K562 (cell line): ENCODE measurements around the gene HSPB7. TPM values are rescaled to one million over a fixed set of nuclear protein-coding genes. Genes with fewer than 3 reads are reported as not detected.

Experiments
- ARHGAP35 ChIP-seq: fragments of 450-650 bp; IDR thresholded peaks from 2 replicates; pipeline ENCODE4 v1.6.1; 2018; ENCODE audit not compliant: partially characterized antibody
- ATF7 ChIP-seq: fragments of 450-650 bp; IDR thresholded peaks from 2 replicates; pipeline ENCODE4 v1.7.1; 2014; ENCODE audit warnings: mild to moderate bottlenecking, moderate library complexity
- CBX1 ChIP-seq: sonication (generic); IDR thresholded peaks from 2 replicates; pipeline ENCODE4 v1.6.1; 2016; ENCODE audit warnings: antibody characterized with exemption, low read depth, mild to moderate bottlenecking
- CBX3 ChIP-seq, 2 experiments: IDR thresholded peaks; 1 replicate in 1 of 2; 2 replicates in 1 of 2; pipeline ENCODE4 v1.6.1; 2012; ENCODE audit warnings: inconsistent platforms in 2 of 2, low read length in 2 of 2, borderline replicate concordance in 1 of 2, control low read depth in 1 of 2
- E2F3 ChIP-seq: fragments of 250-450 bp; sonication (Bioruptor Pico); IDR thresholded peaks from 2 replicates; pipeline ENCODE4 v1.4.0; 2020; ENCODE audit warnings: mild to moderate bottlenecking
- ELF1 ChIP-seq: fragments of 200-800 bp; sonication (Bioruptor generic); IDR thresholded peaks from 2 replicates; pipeline ENCODE4 v1.6.1; 2016; ENCODE audit warnings: missing genetic modification characterization, missing compliant biosample characterization
- ETV6 ChIP-seq, 3 experiments: fragments of 150-350 bp in 1 of 3; sonication (generic) in 1 of 3; formaldehyde crosslinking in 1 of 3; IDR thresholded peaks; 2 replicates each; pipeline versions ENCODE4 v1.6.1 to v1.8.0; 2014 to 2022; ENCODE audit warnings: borderline replicate concordance in 2 of 3, low read depth in 2 of 3, antibody characterized with exemption in 1 of 3, low read length in 1 of 3, mild to moderate bottlenecking in 1 of 3, missing genetic modification reagents in 1 of 3
- FOXJ2 ChIP-seq: fragments of 200-800 bp; sonication (Bioruptor generic); IDR thresholded peaks from 2 replicates; pipeline ENCODE4 v1.6.1; 2016; ENCODE audit warnings: missing genetic modification characterization, missing compliant biosample characterization
- IRF9 ChIP-seq: fragments of 450-650 bp; IDR thresholded peaks from 2 replicates; pipeline ENCODE4 v1.6.1; 2016; ENCODE audit warnings: missing biosample characterization, missing genetic modification characterization
- MEIS2 ChIP-seq: fragments of 450-650 bp; IDR thresholded peaks from 2 replicates; pipeline ENCODE4 v1.6.1; 2014; ENCODE audit warnings: mild to moderate bottlenecking; ENCODE audit not compliant: partially characterized antibody
- MYNN ChIP-seq, 2 experiments: sonication (generic); formaldehyde crosslinking in 1 of 2; IDR thresholded peaks; 2 replicates each; pipeline versions ENCODE4 v1.5.0 to v1.6.1; 2016 to 2020; ENCODE audit warnings: antibody characterized with exemption in 1 of 2, missing genetic modification reagents in 1 of 2
- NCOA4 ChIP-seq: fragments of 450-650 bp; IDR thresholded peaks from 2 replicates; pipeline ENCODE4 v1.6.1; 2018; ENCODE audit warnings: mild to moderate bottlenecking; ENCODE audit not compliant: partially characterized antibody
- PPARD ChIP-seq: fragments of 250-450 bp; sonication (Bioruptor Pico); IDR thresholded peaks from 2 replicates; pipeline ENCODE4 v1.8.0; 2022; ENCODE audit warnings: inconsistent platforms, mild to moderate bottlenecking, moderate library complexity
- SMARCA4 ChIP-seq: fragments of 450-650 bp; IDR thresholded peaks from 2 replicates; pipeline ENCODE4 v1.6.1; 2016
- STAG1 ChIP-seq: sonication (generic); formaldehyde crosslinking; IDR thresholded peaks from 2 replicates; pipeline ENCODE4 v1.5.0; 2020; ENCODE audit warnings: missing genetic modification reagents, borderline replicate concordance
- TCFL5 ChIP-seq: fragments of 250-450 bp; sonication (Bioruptor Pico); conservative IDR thresholded peaks from 2 replicates; pipeline ENCODE4 v1.6.1; 2021; ENCODE audit warnings: mild to moderate bottlenecking, moderate library complexity, matching md5 sums
- ZFP1 ChIP-seq: fragments of 450-650 bp; formaldehyde crosslinking; IDR thresholded peaks from 2 replicates; pipeline ENCODE4 v1.4.0; 2020; ENCODE audit warnings: mild to moderate bottlenecking, mixed read lengths
- ZNF253 ChIP-seq: fragments of 250-450 bp; sonication (Bioruptor Pico); conservative IDR thresholded peaks from 2 replicates; pipeline ENCODE4 v1.6.1; 2021; ENCODE audit warnings: mild to moderate bottlenecking
- ZNF311 ChIP-seq: fragments of 250-450 bp; sonication (Bioruptor Pico); IDR thresholded peaks from 2 replicates; pipeline ENCODE4 v1.4.0; 2020; ENCODE audit warnings: mild to moderate bottlenecking, moderate library complexity
- ZNF384 ChIP-seq: IDR thresholded peaks from 2 replicates; pipeline ENCODE4 v1.6.1; 2012; ENCODE audit warnings: low read depth, low read length, improper control_type of control experiment
- ZNF589 ChIP-seq: fragments of 200-800 bp; sonication (Bioruptor generic); IDR thresholded peaks from 2 replicates; pipeline ENCODE4 v1.6.1; 2016; ENCODE audit warnings: low read depth, missing genetic modification characterization, missing compliant biosample characterization
- ZNF668 ChIP-seq: fragments of 250-450 bp; sonication (Bioruptor Pico); IDR thresholded peaks from 2 replicates; pipeline ENCODE4 v1.8.0; 2022; ENCODE audit warnings: mild to moderate bottlenecking, inconsistent platforms
- ZNF76 ChIP-seq: fragments of 250-450 bp; sonication (Bioruptor Pico); IDR thresholded peaks from 2 replicates; pipeline ENCODE4 v1.4.0; 2020; ENCODE audit warnings: mild to moderate bottlenecking, moderate library complexity, borderline replicate concordance
- polyA plus RNA-seq, 8 experiments: library from polyadenylated mRNA; depleted of rRNA in 4 of 8; stranded (reverse) in 5 of 8; unstranded in 3 of 8; fragments of >200 nt; fragmentation: Nextera tagmentation in 2 of 8; fragmentation: Illumina TruSeq in 1 of 8; extraction: Ambion mirVana in 2 of 8; extraction: Trizol in 1 of 8; gene quantifications; 2 replicates each; pipeline versions ENCODE4 v1.2.1 to v1.2.3, GENCODE V29; 2011 to 2014; ENCODE audit warnings: inconsistent platforms in 1 of 8, missing spikeins in 1 of 8
- total RNA-seq, 7 experiments: library from RNA; depleted of rRNA in 6 of 7; stranded (reverse); fragments of >200 nt in 6 of 7; fragmentation: Illumina TruSeq in 2 of 7; extraction: Trizol in 2 of 7; gene quantifications; 2 replicates each; pipeline versions ENCODE4 v1.2.1 to v1.2.3, GENCODE V29; 2011 to 2021; ENCODE audit warnings: low replicate concordance in 1 of 7
- TF ChIP-seq, protein P1 (sequence below): fragments of 250-450 bp; sonication (Bioruptor Pico); IDR thresholded peaks from 2 replicates; pipeline ENCODE4 v1.5.1; 2021; ENCODE audit warnings: mild to moderate bottlenecking
- TF ChIP-seq, protein P2 (sequence below): sonication (generic); formaldehyde crosslinking; IDR thresholded peaks from 2 replicates; pipeline ENCODE4 v1.4.0; 2020; ENCODE audit warnings: mild to moderate bottlenecking, missing genetic modification reagents

Gene HSPB7
- total and polyA plus RNA-seq, 9 of the 15 experiments (the other 6 are each of a cell fraction or from before 2014, with no cell fraction given) = 0.05 to 0.19 (median 0.07) TPM; not detected in 6

DNA sequence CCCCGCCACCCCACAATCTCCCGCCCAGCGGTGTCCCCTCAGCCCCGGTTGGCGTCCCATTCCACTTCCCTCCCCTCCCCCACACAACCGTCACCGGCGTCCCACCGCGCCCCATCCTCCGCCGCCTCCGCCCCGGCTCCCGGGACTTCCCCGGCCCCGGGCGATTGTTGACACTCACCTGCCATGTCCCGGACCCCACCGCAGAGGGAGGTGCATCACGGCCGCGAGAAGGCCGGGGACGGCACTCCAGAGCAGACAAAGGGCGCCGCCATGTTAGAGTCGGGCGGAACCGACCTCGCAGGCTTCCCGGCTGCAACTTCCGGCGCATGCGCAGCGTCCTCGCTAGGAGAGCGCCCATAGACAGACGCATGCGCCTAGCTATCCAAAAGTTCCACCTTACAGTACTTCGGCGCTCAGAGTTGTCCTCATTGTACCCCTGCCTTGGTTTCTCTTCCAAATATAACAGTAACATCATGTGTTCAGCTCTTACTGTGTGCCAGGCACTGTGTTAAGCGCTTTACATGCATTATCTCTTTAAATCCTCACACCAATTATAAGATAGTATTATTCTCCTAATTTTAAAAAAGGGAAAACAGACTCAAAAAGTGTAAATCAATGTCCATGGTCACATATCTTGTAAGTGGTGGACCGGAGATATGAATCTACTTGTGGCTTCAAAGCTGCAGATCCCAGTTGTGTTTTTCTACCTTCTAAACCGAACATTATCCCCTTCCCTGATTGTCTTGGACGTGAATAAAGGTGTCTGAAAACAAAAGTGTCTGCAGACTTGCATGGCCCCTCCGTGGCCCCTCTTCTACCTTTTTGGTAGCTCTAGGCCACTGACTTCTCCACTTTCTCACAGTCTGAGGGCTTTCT is 41.8 kb downstream of the HSPB7 start, which contains the start of gene ZBTB17 (continued):
- no peak for TF ChIP-seq IRF9 (tag)
- no peak for TF ChIP-seq E2F3
- peak; percentile 67; the same call in 1 of the 2 replicates for TF ChIP-seq FOXJ2
- TF ChIP-seq ZNF668 (CRISPR knock-in tag) = no peak
- peak; percentile 98 for TF ChIP-seq MEIS2
- no peak for TF ChIP-seq STAG1 (CRISPR knock-in tag)
- no peak for TF ChIP-seq ZNF311 (CRISPR knock-in tag)
- no peak for TF ChIP-seq PPARD
- TF ChIP-seq TCFL5 = no peak
- TF ChIP-seq ELF1 (tag) = peak; percentile 100
- 0 out of 4 replicates have a peak, but pooled peaks of 1 of the 2 experiments have one; percentile 24 for TF ChIP-seq ETV6 (IDR thresholded peaks at IDR 0.05; ENCODE audit: borderline replicate concordance in 1 of 2, low read depth in 2 of 2, low read length in 1 of 2)
- no peak for TF ChIP-seq ETV6 (CRISPR knock-in tag; IDR thresholded peaks at IDR 0.05; ENCODE audit: borderline replicate concordance)
- TF ChIP-seq ATF7 = peak; percentile 75
- no peak for TF ChIP-seq ZNF253 (CRISPR knock-in tag)
- no peak for TF ChIP-seq ZNF589 (CRISPR knock-in tag)
- TF ChIP-seq MYNN (IDR thresholded peaks at IDR 0.05) = no peak
- no peak for TF ChIP-seq MYNN (CRISPR knock-in tag; IDR thresholded peaks at IDR 0.05)
- no peak for TF ChIP-seq ZFP1 (CRISPR knock-in tag)
- TF ChIP-seq ARHGAP35 = no peak
- TF ChIP-seq ZNF384 = no peak
- TF ChIP-seq, protein P1, sequence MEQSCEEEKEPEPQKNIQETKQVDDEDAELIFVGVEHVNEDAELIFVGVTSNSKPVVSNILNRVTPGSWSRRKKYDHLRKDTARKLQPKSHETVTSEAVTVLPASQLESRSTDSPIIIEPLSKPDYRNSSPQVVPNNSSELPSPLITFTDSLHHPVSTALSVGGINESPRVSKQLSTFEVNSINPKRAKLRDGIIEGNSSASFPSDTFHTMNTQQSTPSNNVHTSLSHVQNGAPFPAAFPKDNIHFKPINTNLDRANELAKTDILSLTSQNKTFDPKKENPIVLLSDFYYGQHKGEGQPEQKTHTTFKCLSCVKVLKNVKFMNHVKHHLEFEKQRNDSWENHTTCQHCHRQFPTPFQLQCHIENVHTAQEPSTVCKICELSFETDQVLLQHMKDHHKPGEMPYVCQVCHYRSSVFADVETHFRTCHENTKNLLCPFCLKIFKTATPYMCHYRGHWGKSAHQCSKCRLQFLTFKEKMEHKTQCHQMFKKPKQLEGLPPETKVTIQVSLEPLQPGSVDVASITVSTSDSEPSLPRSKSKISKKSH (CRISPR knock-in tag) = no peak
- TF ChIP-seq CBX1 = peak; percentile 11; the same call in 1 of the 2 replicates
- no peak for TF ChIP-seq SMARCA4
- no peak for TF ChIP-seq NCOA4
- TF ChIP-seq ZNF76 = no peak
- TF ChIP-seq, protein P2, sequence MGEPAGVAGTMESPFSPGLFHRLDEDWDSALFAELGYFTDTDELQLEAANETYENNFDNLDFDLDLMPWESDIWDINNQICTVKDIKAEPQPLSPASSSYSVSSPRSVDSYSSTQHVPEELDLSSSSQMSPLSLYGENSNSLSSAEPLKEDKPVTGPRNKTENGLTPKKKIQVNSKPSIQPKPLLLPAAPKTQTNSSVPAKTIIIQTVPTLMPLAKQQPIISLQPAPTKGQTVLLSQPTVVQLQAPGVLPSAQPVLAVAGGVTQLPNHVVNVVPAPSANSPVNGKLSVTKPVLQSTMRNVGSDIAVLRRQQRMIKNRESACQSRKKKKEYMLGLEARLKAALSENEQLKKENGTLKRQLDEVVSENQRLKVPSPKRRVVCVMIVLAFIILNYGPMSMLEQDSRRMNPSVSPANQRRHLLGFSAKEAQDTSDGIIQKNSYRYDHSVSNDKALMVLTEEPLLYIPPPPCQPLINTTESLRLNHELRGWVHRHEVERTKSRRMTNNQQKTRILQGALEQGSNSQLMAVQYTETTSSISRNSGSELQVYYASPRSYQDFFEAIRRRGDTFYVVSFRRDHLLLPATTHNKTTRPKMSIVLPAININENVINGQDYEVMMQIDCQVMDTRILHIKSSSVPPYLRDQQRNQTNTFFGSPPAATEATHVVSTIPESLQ = no peak
- peak in 1 of 2 experiments; percentile 53; a peak in 1 of 3 replicates for TF ChIP-seq CBX3 (IDR thresholded peaks at IDR 0.05; ENCODE audit: borderline replicate concordance in 1 of 2, low read length in 2 of 2)
